Measurements from ENCODE around the gene GGTLC3. TPM values are rescaled to one million over a fixed set of nuclear protein-coding genes. Genes with fewer than 3 reads are reported as not detected.

Gene GGTLC3
- total and polyA plus RNA-seq, 8 donors = 0.43 to 6.4 (median 0.86) TPM; not detected in 1

Other genes starting within 250 kb of the GGTLC3 start
- 1 to 10 TPM in 1 of 2 donors, not detected in 1; 2.8 TPM for gene TMEM191B, start 9.6 kb upstream of the GGTLC3 start, total RNA-seq
- gene TMEM191B, start 9.6 kb upstream of the GGTLC3 start, polyA plus RNA-seq (ENCODE audit: insufficient read length in 6 of 6) = 1 to 10 TPM in 3 of 6 donors, under 1 TPM in 3; 0.37 to 3.9 (median 1.1) TPM
- under 1 TPM; 0.55 to 0.71 TPM for gene RIMBP3, start 93.8 kb upstream of the GGTLC3 start, total RNA-seq
- under 1 TPM; 0.16 to 0.24 (median 0.18) TPM for gene RIMBP3, start 93.8 kb upstream of the GGTLC3 start, polyA plus RNA-seq (ENCODE audit: insufficient read length in 6 of 6)

All from left lung (tissue), 8 donors.